Measurements from ENCODE around the gene DHDDS. TPM values are rescaled to one million over a fixed set of nuclear protein-coding genes. Genes with fewer than 3 reads are reported as not detected.

DHDDS gene
- total RNA-seq, 4 donors from 2014 or later, result 24.7 to 45.4 (median 32.8) TPM

DNA sequence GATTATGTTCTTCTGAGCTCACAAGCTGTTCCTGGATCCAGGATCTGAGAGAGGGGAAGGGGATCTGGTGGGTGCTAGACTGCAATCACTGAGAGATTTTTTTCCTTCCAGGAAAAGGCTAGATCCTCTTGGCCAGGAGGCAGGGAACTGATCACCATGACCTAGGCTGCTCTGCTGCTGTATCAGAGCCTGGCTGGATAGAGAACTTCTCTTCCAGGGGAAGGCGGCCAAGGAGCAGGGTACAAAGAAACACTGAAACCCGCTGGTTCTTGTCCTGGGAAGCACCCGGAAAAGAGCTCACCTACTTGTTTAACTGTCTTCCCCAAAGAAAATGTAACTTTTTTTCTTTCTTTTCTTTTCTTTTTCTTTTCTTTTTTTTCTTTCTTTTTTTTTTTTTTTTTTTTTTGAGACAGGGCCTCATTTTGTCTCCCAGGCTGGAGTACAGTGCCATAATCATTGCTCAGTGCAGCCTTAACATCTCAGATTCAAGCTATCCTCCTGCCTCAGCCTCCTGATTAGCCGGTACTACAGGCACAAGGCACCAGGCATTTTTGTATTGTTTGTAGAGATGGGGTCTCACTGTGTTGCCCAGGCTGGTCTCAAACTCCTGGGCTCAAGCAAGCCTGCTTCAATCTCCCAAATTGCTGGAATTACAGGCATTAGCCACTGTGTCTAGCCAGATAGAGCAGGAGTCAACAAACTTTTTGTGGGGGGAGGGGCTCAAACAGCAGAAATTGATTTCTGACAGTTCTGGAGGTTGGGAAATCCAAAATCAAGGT is 85.1 kb downstream of the DHDDS start:
- H3K4me1 ChIP-seq, result no peaks in the 10 kb centered on the region
- H3K27me3 ChIP-seq, result no peaks in the 10 kb centered on the region
- TF ChIP-seq EP300 (IDR thresholded peaks at IDR 0.05), result no peak
- TF ChIP-seq CTCF (IDR thresholded peaks at IDR 0.05), result no peak
- TF ChIP-seq POLR2A (IDR thresholded peaks at IDR 0.05), result no peak
- DNase-seq (ENCODE audit: low spot score in 2 of 2), result no peak
- no peak overlapping the region for H3K4me3 ChIP-seq
- 88 to 90% methylated on average over 4 of the region's 4 CpGs for WGBS, 2 donors
- no peak overlapping the region for H3K27ac ChIP-seq
- H3K36me3 ChIP-seq, result no peaks in the 10 kb centered on the region
- H3K9me3 ChIP-seq, result no peaks in the 10 kb centered on the region

GRCh38 chr1:26517766-26518049 is 85.6 kb downstream of the DHDDS start:
- H3K36me3 ChIP-seq, result no peaks in the 10 kb centered on the region
- no peak overlapping the region for H3K27ac ChIP-seq
- TF ChIP-seq CTCF (IDR thresholded peaks at IDR 0.05) (no peak), EP300 (IDR thresholded peaks at IDR 0.05) (no peak)
- DNase-seq (ENCODE audit: low spot score in 2 of 2), result no peak
- 88 to 100% methylated on average over 1 of the region's 1 CpG for WGBS, 2 donors
- H3K9me3 ChIP-seq, result no peaks in the 10 kb centered on the region
- H3K27me3 ChIP-seq, result no peaks in the 10 kb centered on the region
- H3K4me3 ChIP-seq, result no peak overlapping the region
- no peaks in the 10 kb centered on the region for H3K4me1 ChIP-seq

GRCh38 chr1:26518355-26518754 is 86.2 kb downstream of the DHDDS start:
- H3K4me3 ChIP-seq, result no peak overlapping the region
- H3K9me3 ChIP-seq, result no peaks in the 10 kb centered on the region
- no peaks in the 10 kb centered on the region for H3K4me1 ChIP-seq
- no peaks in the 10 kb centered on the region for H3K27me3 ChIP-seq
- H3K36me3 ChIP-seq, result no peaks in the 10 kb centered on the region
- no peak for DNase-seq (ENCODE audit: low spot score in 2 of 2)
- H3K27ac ChIP-seq, result no peak overlapping the region
- WGBS, 2 donors, result 87 to 88% methylated on average over 6 of the region's 6 CpGs
- TF ChIP-seq POLR2A (IDR thresholded peaks at IDR 0.05), result no peak

DNA sequence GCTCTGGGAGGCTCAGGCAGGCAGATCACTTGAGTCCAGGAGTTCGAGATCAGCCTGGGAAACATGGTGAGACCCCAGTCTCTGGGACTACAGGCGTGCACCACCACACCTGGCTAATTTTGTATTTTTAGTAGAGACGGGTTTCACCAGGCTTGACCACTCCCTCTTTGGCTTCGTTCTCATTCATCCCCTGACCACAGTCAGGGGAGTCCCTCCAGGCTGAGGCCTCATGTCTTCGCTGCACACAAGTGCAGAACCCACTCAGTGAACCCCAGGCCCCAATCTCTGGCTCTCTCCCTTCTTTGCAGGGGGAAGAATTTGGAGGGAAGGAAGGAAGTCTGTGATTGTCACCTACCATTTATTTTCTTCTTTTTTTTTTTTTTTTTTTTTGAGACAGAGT is 88.2 kb downstream of the DHDDS start:
- H3K4me1 ChIP-seq, result no peaks in the 10 kb centered on the region
- H3K9me3 ChIP-seq, result no peaks in the 10 kb centered on the region
- TF ChIP-seq EP300 (IDR thresholded peaks at IDR 0.05), result no peak
- TF ChIP-seq POLR2A (IDR thresholded peaks at IDR 0.05), result no peak
- no peak for TF ChIP-seq CTCF (IDR thresholded peaks at IDR 0.05)
- no peak overlapping the region for H3K4me3 ChIP-seq
- WGBS, 2 donors, result 83 to 86% methylated on average over 5 of the region's 5 CpGs
- no peak overlapping the region for H3K27ac ChIP-seq
- peaks cover 0 to 9% of the 10 kb centered on the region in 2 donors for H3K27me3 ChIP-seq
- DNase-seq (ENCODE audit: low spot score in 2 of 2), result no peak
- no peaks in the 10 kb centered on the region for H3K36me3 ChIP-seq

Other genes with a start within 250 kb of the DHDDS start
- gene CATSPER4, start 241.7 kb upstream of the DHDDS start, total RNA-seq, result not detected
- 10 to 100 TPM; 14.9 to 23.7 (median 20.0) TPM for gene CEP85, start 198.1 kb upstream of the DHDDS start, total RNA-seq
- gene SH3BGRL3, start 152.2 kb upstream of the DHDDS start, total RNA-seq, result 10 to 100 TPM; 49.6 to 97.2 (median 56.0) TPM
- gene UBXN11, start 125.7 kb upstream of the DHDDS start, total RNA-seq, result 10 to 100 TPM; 13.8 to 48.3 (median 19.7) TPM
- 1 to 10 TPM in 1 of 4 donors, not detected in 3; 4.8 TPM for gene CD52, start 114.4 kb upstream of the DHDDS start, total RNA-seq
- gene CRYBG2, start 78.2 kb upstream of the DHDDS start, total RNA-seq, result under 1 TPM in 1 of 4 donors, not detected in 3; under 0.01 TPM
- gene ZNF683, start 59.6 kb upstream of the DHDDS start, total RNA-seq, result not detected
- not detected for gene LIN28A, start 21.5 kb upstream of the DHDDS start, total RNA-seq
- gene HMGN2, start 40.1 kb downstream of the DHDDS start, total RNA-seq, result 100 to 1,000 TPM; 165 to 237 (median 207) TPM
- gene RPS6KA1, start 97.4 kb downstream of the DHDDS start, total RNA-seq, result 10 to 100 TPM; 10.7 to 37.2 (median 13.5) TPM

All from tibial nerve (tissue), 4 donors.